Sigmoid colon (tissue), 4 donors: Measurements from ENCODE around the gene ERICH6.

Experiments
- EP300 ChIP-seq, 4 donors: sonication (generic); formaldehyde crosslinking; IDR thresholded peaks; one replicate each; pipeline ENCODE4 v1.6.1; 2017; ENCODE audit warnings: antibody characterized with exemption in 4 of 4
- POLR2A ChIP-seq, 2 donors: fragments of 450-650 bp; IDR thresholded peaks; one replicate each; pipeline ENCODE4 v1.6.1; 2016; ENCODE audit warnings: antibody characterized with exemption in 2 of 2, mild to moderate bottlenecking in 2 of 2, moderate library complexity in 2 of 2
- POLR2AphosphoS5 ChIP-seq, 4 donors: sonication (generic); formaldehyde crosslinking; IDR thresholded peaks; one replicate each; pipeline ENCODE4 v1.6.1; 2017; ENCODE audit warnings: antibody characterized with exemption in 4 of 4
- TF ChIP-seq, protein P1 (sequence below), 4 experiments: fragments of 450-650 bp in 3 of 4; fragments of 200-600 bp in 1 of 4; IDR thresholded peaks; one replicate each; pipeline ENCODE4 v1.5.1; 2016 to 2019; ENCODE audit warnings: antibody characterized with exemption in 4 of 4, mild to moderate bottlenecking in 3 of 4, moderate library complexity in 2 of 4

DNA sequence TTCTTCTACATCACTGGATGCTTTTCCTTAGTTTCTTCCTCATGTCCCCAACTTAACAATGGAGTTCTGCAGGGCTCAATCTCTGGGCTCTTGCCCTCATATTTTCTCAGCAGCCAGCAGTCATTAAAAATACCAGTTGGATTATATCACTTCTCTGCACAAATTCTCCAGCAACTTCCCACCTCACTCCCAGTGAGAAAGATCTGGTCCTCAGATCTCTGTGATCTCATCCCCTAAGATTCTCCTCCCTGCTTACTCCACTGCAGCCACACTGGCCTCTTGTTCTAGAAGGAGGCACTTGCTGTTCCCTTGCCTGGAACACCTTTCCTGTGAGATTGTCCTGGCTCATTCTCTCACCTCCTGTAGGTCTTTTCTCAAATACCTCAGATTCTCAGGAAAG, 6.1 kb downstream of the ERICH6 start:
- TF ChIP-seq, protein P1, sequence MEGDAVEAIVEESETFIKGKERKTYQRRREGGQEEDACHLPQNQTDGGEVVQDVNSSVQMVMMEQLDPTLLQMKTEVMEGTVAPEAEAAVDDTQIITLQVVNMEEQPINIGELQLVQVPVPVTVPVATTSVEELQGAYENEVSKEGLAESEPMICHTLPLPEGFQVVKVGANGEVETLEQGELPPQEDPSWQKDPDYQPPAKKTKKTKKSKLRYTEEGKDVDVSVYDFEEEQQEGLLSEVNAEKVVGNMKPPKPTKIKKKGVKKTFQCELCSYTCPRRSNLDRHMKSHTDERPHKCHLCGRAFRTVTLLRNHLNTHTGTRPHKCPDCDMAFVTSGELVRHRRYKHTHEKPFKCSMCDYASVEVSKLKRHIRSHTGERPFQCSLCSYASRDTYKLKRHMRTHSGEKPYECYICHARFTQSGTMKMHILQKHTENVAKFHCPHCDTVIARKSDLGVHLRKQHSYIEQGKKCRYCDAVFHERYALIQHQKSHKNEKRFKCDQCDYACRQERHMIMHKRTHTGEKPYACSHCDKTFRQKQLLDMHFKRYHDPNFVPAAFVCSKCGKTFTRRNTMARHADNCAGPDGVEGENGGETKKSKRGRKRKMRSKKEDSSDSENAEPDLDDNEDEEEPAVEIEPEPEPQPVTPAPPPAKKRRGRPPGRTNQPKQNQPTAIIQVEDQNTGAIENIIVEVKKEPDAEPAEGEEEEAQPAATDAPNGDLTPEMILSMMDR (IDR thresholded peaks at IDR 0.05) = no peak
- no peak for TF ChIP-seq POLR2A (IDR thresholded peaks at IDR 0.05)
- no peak for TF ChIP-seq EP300 (IDR thresholded peaks at IDR 0.05)
- no peak for TF ChIP-seq POLR2AphosphoS5 (IDR thresholded peaks at IDR 0.05)
